HepG2 (cell line): ENCODE measurements around the gene SPC24. TPM values are rescaled to one million over a fixed set of nuclear protein-coding genes. Genes with fewer than 3 reads are reported as not detected.

Source experiments
- ASH2L ChIP-seq: fragments of 300-600, 200-600 bp; sonication (generic); IDR thresholded peaks from 2 replicates; pipeline ENCODE4 v1.7.0; 2017; ENCODE audit warnings: low read depth, mild to moderate bottlenecking, moderate library complexity, mixed read lengths, low read length; ENCODE audit not compliant: insufficient read length
- BCL6 ChIP-seq: IDR thresholded peaks from 2 replicates; pipeline ENCODE4 v1.6.1; 2016; ENCODE audit warnings: missing genetic modification reagents, missing compliant biosample characterization
- CHD4 ChIP-seq: fragments of 200-600 bp; sonication (generic); IDR thresholded peaks from 2 replicates; pipeline ENCODE4 v1.7.0; 2017; ENCODE audit warnings: mild to moderate bottlenecking, low read length, borderline replicate concordance
- HHEX ChIP-seq: IDR thresholded peaks from 2 replicates; pipeline ENCODE4 v1.6.1; 2016; ENCODE audit warnings: control low read depth
- HMG20A ChIP-seq: IDR thresholded peaks from 2 replicates; pipeline ENCODE4 v1.6.1; 2016; ENCODE audit warnings: borderline replicate concordance
- MED8 ChIP-seq: sonication (generic); formaldehyde crosslinking; IDR thresholded peaks from 2 replicates; pipeline ENCODE4 v1.8.1; 2023; ENCODE audit warnings: mild to moderate bottlenecking, missing genetic modification reagents; ENCODE audit not compliant: insufficient replicate concordance
- NCOA1 ChIP-seq: sonication (generic); formaldehyde crosslinking; IDR thresholded peaks from 2 replicates; pipeline ENCODE4 v1.9.0; 2021; ENCODE audit warnings: missing genetic modification reagents
- NCOR1 ChIP-seq: fragments of 200-600 bp; sonication (generic); IDR thresholded peaks from 2 replicates; pipeline ENCODE4 v1.7.0; 2017; ENCODE audit warnings: antibody characterized with exemption, low read length, borderline replicate concordance
- NFKBIZ ChIP-seq: IDR thresholded peaks from 2 replicates; pipeline ENCODE4 v1.6.1; 2018; ENCODE audit warnings: missing genetic modification reagents, missing compliant biosample characterization
- RBM22 ChIP-seq: fragments of 200-400 bp; formaldehyde crosslinking; optimal IDR thresholded peaks from 2 replicates; pipeline ENCODE3; 2017; ENCODE audit warnings: mild to moderate bottlenecking, low read length, moderate library complexity
- RFX3 ChIP-seq: IDR thresholded peaks from 2 replicates; pipeline ENCODE4 v1.6.1; 2016; ENCODE audit warnings: missing biosample characterization, missing genetic modification reagents
- TAF1 ChIP-seq: sonication (generic); formaldehyde crosslinking; IDR thresholded peaks from 2 replicates; pipeline ENCODE4 v1.4.0; 2020; ENCODE audit warnings: missing genetic modification reagents
- TEAD2 ChIP-seq: sonication (generic); formaldehyde crosslinking; IDR thresholded peaks from 2 replicates; pipeline ENCODE4 v1.9.0; 2021; ENCODE audit warnings: missing genetic modification reagents
- ZFP37 ChIP-seq: sonication (generic); formaldehyde crosslinking; IDR thresholded peaks from 2 replicates; pipeline ENCODE4 v1.4.0; 2020; ENCODE audit warnings: missing genetic modification reagents, borderline replicate concordance
- ZKSCAN1 ChIP-seq: fragments of 150-350 bp; IDR thresholded peaks from 2 replicates; pipeline ENCODE4 v1.6.1; 2014; ENCODE audit warnings: low read length
- ZKSCAN8 ChIP-seq: IDR thresholded peaks from 2 replicates; pipeline ENCODE4 v1.6.1; 2016; ENCODE audit warnings: borderline replicate concordance, missing genetic modification reagents, missing compliant biosample characterization
- ZNF382 ChIP-seq: sonication (generic); formaldehyde crosslinking; IDR thresholded peaks from 2 replicates; pipeline ENCODE4 v1.5.0; 2020; ENCODE audit warnings: missing genetic modification reagents, mild to moderate bottlenecking, borderline replicate concordance
- ZNF550 ChIP-seq: sonication (generic); formaldehyde crosslinking; IDR thresholded peaks from 2 replicates; pipeline ENCODE4 v1.4.0; 2020; ENCODE audit warnings: mild to moderate bottlenecking, missing genetic modification reagents, borderline replicate concordance
- ZNF672 ChIP-seq: sonication (generic); formaldehyde crosslinking; IDR thresholded peaks from 2 replicates; pipeline ENCODE4 v1.8.1; 2022; ENCODE audit warnings: missing genetic modification reagents
- ZNF83 ChIP-seq: sonication (generic); formaldehyde crosslinking; IDR thresholded peaks from 2 replicates; pipeline ENCODE4 v1.4.0; 2020; ENCODE audit warnings: missing genetic modification reagents, mild to moderate bottlenecking, borderline replicate concordance
- polyA plus RNA-seq, 8 experiments: library from polyadenylated mRNA; depleted of rRNA in 3 of 8; stranded (reverse) in 7 of 8; unstranded in 1 of 8; fragments of >200 nt; fragmentation: Illumina TruSeq in 4 of 8; extraction: Trizol in 4 of 8; gene quantifications; 2 replicates each; pipeline versions ENCODE4 v1.2.1 to v1.2.3, GENCODE V29; 2011 to 2016; ENCODE audit warnings: low read depth in 4 of 8, missing spikeins in 1 of 8, mixed read lengths in 1 of 8; ENCODE audit not compliant: insufficient read depth in 1 of 8
- total RNA-seq, 5 experiments: library from RNA; depleted of rRNA; stranded (reverse); fragments of >200 nt; fragmentation: Illumina TruSeq; extraction: Trizol; gene quantifications; 2 replicates each; pipeline ENCODE4 v1.2.3, GENCODE V29; 2016; ENCODE audit warnings: low read depth in 1 of 5
- TF ChIP-seq, protein P1 (sequence below): sonication (generic); formaldehyde crosslinking; IDR thresholded peaks from 2 replicates; pipeline ENCODE4 v1.9.0; 2021; ENCODE audit warnings: missing genetic modification reagents, borderline replicate concordance
- TF ChIP-seq, protein P2 (sequence below): sonication (generic); formaldehyde crosslinking; IDR thresholded peaks from 2 replicates; pipeline ENCODE4 v1.9.0; 2021; ENCODE audit warnings: missing genetic modification reagents, borderline replicate concordance
- TF ChIP-seq, protein P3 (sequence below): IDR thresholded peaks from 2 replicates; pipeline ENCODE4 v1.6.1; 2012; ENCODE audit warnings: inconsistent platforms
- TF ChIP-seq, protein P4 (sequence below): sonication (generic); formaldehyde crosslinking; IDR thresholded peaks from 2 replicates; pipeline ENCODE4 v1.8.1; 2023; ENCODE audit warnings: missing genetic modification reagents, inconsistent platforms, borderline replicate concordance

SPC24 gene
- total and polyA plus RNA-seq, 2 of the 13 experiments (the other 11 are each of a cell fraction or from before 2014, with no cell fraction given): 10.0 to 46.2 TPM

DNA sequence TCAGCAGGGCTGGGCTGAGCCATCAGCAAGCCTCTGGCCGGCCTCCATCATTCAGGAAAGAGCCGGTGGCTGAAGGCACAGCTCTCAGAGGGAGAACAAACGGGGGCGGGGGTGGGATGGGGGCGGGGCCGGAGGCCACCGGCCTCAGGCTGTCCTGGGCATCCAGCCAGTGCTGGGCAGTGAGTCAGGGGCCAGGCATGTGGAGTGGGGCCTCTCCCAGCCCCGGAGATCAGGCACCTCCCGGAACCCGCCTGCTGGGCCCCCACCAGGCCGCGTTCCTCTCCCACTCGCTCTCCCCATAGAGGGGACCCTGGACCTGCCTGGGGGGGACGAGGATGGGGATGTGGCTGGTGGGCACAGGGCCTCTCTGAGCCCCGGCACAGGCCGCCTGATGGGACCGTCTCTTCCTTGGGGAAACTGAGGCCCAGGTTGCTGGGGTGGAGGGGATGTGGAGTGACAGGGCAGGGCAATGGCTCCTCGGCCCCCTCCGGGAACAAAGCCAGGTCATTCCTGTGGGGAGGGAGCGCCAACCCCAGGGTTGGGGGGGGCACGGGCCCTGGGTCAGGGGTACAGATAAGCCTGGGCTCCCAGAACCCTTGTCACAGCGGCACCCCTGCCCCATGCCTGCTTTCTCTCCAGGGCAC lies 12.9 kb downstream of the SPC24 start (continued):
- TF ChIP-seq, protein P1, sequence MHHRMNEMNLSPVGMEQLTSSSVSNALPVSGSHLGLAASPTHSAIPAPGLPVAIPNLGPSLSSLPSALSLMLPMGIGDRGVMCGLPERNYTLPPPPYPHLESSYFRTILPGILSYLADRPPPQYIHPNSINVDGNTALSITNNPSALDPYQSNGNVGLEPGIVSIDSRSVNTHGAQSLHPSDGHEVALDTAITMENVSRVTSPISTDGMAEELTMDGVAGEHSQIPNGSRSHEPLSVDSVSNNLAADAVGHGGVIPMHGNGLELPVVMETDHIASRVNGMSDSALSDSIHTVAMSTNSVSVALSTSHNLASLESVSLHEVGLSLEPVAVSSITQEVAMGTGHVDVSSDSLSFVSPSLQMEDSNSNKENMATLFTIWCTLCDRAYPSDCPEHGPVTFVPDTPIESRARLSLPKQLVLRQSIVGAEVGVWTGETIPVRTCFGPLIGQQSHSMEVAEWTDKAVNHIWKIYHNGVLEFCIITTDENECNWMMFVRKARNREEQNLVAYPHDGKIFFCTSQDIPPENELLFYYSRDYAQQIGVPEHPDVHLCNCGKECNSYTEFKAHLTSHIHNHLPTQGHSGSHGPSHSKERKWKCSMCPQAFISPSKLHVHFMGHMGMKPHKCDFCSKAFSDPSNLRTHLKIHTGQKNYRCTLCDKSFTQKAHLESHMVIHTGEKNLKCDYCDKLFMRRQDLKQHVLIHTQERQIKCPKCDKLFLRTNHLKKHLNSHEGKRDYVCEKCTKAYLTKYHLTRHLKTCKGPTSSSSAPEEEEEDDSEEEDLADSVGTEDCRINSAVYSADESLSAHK (CRISPR knock-in tag): no peak
- no peak for TF ChIP-seq ZNF672
- TF ChIP-seq ASH2L: peak; percentile 78
- peak; percentile 6 for TF ChIP-seq RBM22
- TF ChIP-seq ZFP37 (CRISPR knock-in tag): 0 out of 2 replicates have a peak, but pooled peaks have one; percentile 1
- peak; percentile 60 for TF ChIP-seq MED8
- TF ChIP-seq TEAD2 (CRISPR knock-in tag): no peak
- no peak for TF ChIP-seq ZNF550 (CRISPR knock-in tag)
- TF ChIP-seq, protein P2, sequence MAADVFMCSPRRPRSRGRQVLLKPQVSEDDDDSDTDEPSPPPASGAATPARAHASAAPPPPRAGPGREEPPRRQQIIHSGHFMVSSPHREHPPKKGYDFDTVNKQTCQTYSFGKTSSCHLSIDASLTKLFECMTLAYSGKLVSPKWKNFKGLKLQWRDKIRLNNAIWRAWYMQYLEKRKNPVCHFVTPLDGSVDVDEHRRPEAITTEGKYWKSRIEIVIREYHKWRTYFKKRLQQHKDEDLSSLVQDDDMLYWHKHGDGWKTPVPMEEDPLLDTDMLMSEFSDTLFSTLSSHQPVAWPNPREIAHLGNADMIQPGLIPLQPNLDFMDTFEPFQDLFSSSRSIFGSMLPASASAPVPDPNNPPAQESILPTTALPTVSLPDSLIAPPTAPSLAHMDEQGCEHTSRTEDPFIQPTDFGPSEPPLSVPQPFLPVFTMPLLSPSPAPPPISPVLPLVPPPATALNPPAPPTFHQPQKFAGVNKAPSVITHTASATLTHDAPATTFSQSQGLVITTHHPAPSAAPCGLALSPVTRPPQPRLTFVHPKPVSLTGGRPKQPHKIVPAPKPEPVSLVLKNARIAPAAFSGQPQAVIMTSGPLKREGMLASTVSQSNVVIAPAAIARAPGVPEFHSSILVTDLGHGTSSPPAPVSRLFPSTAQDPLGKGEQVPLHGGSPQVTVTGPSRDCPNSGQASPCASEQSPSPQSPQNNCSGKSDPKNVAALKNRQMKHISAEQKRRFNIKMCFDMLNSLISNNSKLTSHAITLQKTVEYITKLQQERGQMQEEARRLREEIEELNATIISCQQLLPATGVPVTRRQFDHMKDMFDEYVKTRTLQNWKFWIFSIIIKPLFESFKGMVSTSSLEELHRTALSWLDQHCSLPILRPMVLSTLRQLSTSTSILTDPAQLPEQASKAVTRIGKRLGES: no peak
- TF ChIP-seq, protein P3, sequence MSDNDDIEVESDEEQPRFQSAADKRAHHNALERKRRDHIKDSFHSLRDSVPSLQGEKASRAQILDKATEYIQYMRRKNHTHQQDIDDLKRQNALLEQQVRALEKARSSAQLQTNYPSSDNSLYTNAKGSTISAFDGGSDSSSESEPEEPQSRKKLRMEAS: no peak; the same call in 1 of the 2 replicates
- TF ChIP-seq ZNF382: no peak
- no peak for TF ChIP-seq NCOR1
- TF ChIP-seq CHD4: 0 out of 2 replicates have a peak, but pooled peaks have one; percentile 54
- no peak; the same call in 1 of the 2 replicates for TF ChIP-seq HMG20A (CRISPR knock-in tag)
- no peak for TF ChIP-seq HHEX
- no peak for TF ChIP-seq RFX3 (CRISPR knock-in tag)
- TF ChIP-seq NFKBIZ: no peak
- no peak; the same call in 1 of the 2 replicates for TF ChIP-seq ZKSCAN8 (CRISPR knock-in tag)
- TF ChIP-seq ZKSCAN1: no peak
- no peak for TF ChIP-seq NCOA1 (CRISPR knock-in tag)
- TF ChIP-seq ZNF83 (CRISPR knock-in tag): no peak
- TF ChIP-seq, protein P4, sequence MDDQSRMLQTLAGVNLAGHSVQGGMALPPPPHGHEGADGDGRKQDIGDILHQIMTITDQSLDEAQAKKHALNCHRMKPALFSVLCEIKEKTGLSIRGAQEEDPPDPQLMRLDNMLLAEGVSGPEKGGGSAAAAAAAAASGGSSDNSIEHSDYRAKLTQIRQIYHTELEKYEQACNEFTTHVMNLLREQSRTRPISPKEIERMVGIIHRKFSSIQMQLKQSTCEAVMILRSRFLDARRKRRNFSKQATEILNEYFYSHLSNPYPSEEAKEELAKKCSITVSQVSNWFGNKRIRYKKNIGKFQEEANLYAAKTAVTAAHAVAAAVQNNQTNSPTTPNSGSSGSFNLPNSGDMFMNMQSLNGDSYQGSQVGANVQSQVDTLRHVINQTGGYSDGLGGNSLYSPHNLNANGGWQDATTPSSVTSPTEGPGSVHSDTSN (CRISPR knock-in tag): no peak
- TF ChIP-seq BCL6 (CRISPR knock-in tag): 0 out of 2 replicates have a peak, but pooled peaks have one; percentile 37
- TF ChIP-seq TAF1 (CRISPR knock-in tag): no peak; the same call in 1 of the 2 replicates
